ENCODE measurements around the gene SSX4. TPM values are rescaled to one million over a fixed set of nuclear protein-coding genes. Genes with fewer than 3 reads are reported as not detected.
"Not testable (repeated sequence)": the region's sequence is repeated elsewhere in the genome, so short reads cannot be mapped to it uniquely, and the experiment has no call there.

Gene SSX4
- total RNA-seq, 1 experiment from 2014 or later, result not detected

- H4K20me1 ChIP-seq (ENCODE audit: insufficient read depth); POLR2A ChIA-PET (ENCODE audit: unreplicated experiment); BruUV-seq (replicated peaks); H2AFZ ChIP-seq; H3F3A ChIP-seq (ENCODE audit: insufficient read depth, low read depth); H3K9me2 ChIP-seq (ENCODE audit: insufficient read depth); H3K4me1 ChIP-seq (replicated peaks; ENCODE audit: insufficient read depth); H3K9me3 ChIP-seq (ENCODE audit: insufficient read depth, low read depth); H3K27me3 ChIP-seq (ENCODE audit: insufficient read depth, low read depth); DNase-seq; H3K4me3 ChIP-seq; H3K4me2 ChIP-seq; intact Hi-C loops (cut with micrococcal nuclease; ENCODE audit: unreplicated experiment); H3K36me3 ChIP-seq (ENCODE audit: low read depth); H3K27ac ChIP-seq; H3K79me2 ChIP-seq (ENCODE audit: low read depth); CTCF ChIA-PET: not testable (repeated sequence)
Observed at GRCh38 chrX:48370408-48370807, 12.9 kb upstream of the SSX4 start.

DNA sequence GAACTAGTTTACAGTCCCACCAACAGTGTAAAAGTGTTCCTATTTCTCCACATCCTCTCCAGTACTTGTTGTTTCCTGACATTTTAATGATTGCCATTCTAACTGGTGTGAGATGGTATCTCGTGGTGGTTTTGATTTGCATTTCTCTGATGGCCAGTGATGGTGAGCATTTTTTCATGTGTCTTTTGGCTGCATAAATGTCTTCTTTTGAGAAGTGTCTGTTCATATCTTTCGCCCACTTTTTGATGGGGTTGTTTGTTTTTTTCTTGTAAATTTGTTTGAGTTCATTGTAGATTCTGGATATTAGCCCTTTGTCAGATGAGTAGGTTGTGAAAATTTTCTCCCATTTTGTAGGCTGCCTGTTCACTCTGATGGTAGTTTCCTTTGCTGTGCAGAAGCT lies 13.6 kb downstream of the SSX4 start:
- H3K4me3 ChIP-seq; H3K36me3 ChIP-seq (ENCODE audit: low read depth); H3K4me2 ChIP-seq; H3F3A ChIP-seq (ENCODE audit: insufficient read depth, low read depth); CTCF ChIA-PET; BruUV-seq (replicated peaks); H3K79me2 ChIP-seq (ENCODE audit: low read depth); intact Hi-C loops (cut with micrococcal nuclease; ENCODE audit: unreplicated experiment); H3K9me3 ChIP-seq (ENCODE audit: insufficient read depth, low read depth); H3K27me3 ChIP-seq (ENCODE audit: insufficient read depth, low read depth); H3K27ac ChIP-seq; H3K4me1 ChIP-seq (replicated peaks; ENCODE audit: insufficient read depth); H4K20me1 ChIP-seq (ENCODE audit: insufficient read depth); POLR2A ChIA-PET (ENCODE audit: unreplicated experiment); DNase-seq; H3K9me2 ChIP-seq (ENCODE audit: insufficient read depth); H2AFZ ChIP-seq: not testable (repeated sequence)

GRCh38 chrX:48397825-48398224 lies 14.5 kb downstream of the SSX4 start:
- H3K4me2 ChIP-seq; H3K9me3 ChIP-seq (ENCODE audit: insufficient read depth, low read depth); intact Hi-C loops (cut with micrococcal nuclease; ENCODE audit: unreplicated experiment); POLR2A ChIA-PET (ENCODE audit: unreplicated experiment); H3K27me3 ChIP-seq (ENCODE audit: insufficient read depth, low read depth); H3K27ac ChIP-seq; BruUV-seq (replicated peaks); H3K36me3 ChIP-seq (ENCODE audit: low read depth); H4K20me1 ChIP-seq (ENCODE audit: insufficient read depth); H3F3A ChIP-seq (ENCODE audit: insufficient read depth, low read depth); DNase-seq; H3K4me1 ChIP-seq (replicated peaks; ENCODE audit: insufficient read depth); H3K79me2 ChIP-seq (ENCODE audit: low read depth); CTCF ChIA-PET; H2AFZ ChIP-seq; H3K9me2 ChIP-seq (ENCODE audit: insufficient read depth); H3K4me3 ChIP-seq: not testable (repeated sequence)

GRCh38 chrX:48411860-48412259 lies 28.5 kb downstream of the SSX4 start, which contains the start of gene SSX4B:
SSX4B (minus strand) TSS chrX:48411960; CDS start chrX:48411372, 588 bp downstream.
- H3K9me3 ChIP-seq (ENCODE audit: insufficient read depth, low read depth); H3K9me2 ChIP-seq (ENCODE audit: insufficient read depth); H3K27me3 ChIP-seq (ENCODE audit: insufficient read depth, low read depth); DNase-seq; CTCF ChIA-PET; H2AFZ ChIP-seq; intact Hi-C loops (cut with micrococcal nuclease; ENCODE audit: unreplicated experiment); H3K4me2 ChIP-seq; POLR2A ChIA-PET (ENCODE audit: unreplicated experiment); H3K27ac ChIP-seq; H3K79me2 ChIP-seq (ENCODE audit: low read depth); H4K20me1 ChIP-seq (ENCODE audit: insufficient read depth); H3K36me3 ChIP-seq (ENCODE audit: low read depth); H3K4me3 ChIP-seq; H3F3A ChIP-seq (ENCODE audit: insufficient read depth, low read depth); H3K4me1 ChIP-seq (replicated peaks; ENCODE audit: insufficient read depth); BruUV-seq (replicated peaks): not testable (repeated sequence)

- H3K4me2 ChIP-seq; H3K27ac ChIP-seq; H3K4me3 ChIP-seq; H3K79me2 ChIP-seq (ENCODE audit: low read depth); H3K27me3 ChIP-seq (ENCODE audit: insufficient read depth, low read depth); H3K9me3 ChIP-seq (ENCODE audit: insufficient read depth, low read depth); intact Hi-C loops (cut with micrococcal nuclease; ENCODE audit: unreplicated experiment); H2AFZ ChIP-seq; H3K9me2 ChIP-seq (ENCODE audit: insufficient read depth); CTCF ChIA-PET; H4K20me1 ChIP-seq (ENCODE audit: insufficient read depth); H3K36me3 ChIP-seq (ENCODE audit: low read depth); DNase-seq; H3F3A ChIP-seq (ENCODE audit: insufficient read depth, low read depth); POLR2A ChIA-PET (ENCODE audit: unreplicated experiment); H3K4me1 ChIP-seq (replicated peaks; ENCODE audit: insufficient read depth); BruUV-seq (replicated peaks): not testable (repeated sequence)
Observed at GRCh38 chrX:48427027-48427716, 43.8 kb downstream of the SSX4 start.

DNA sequence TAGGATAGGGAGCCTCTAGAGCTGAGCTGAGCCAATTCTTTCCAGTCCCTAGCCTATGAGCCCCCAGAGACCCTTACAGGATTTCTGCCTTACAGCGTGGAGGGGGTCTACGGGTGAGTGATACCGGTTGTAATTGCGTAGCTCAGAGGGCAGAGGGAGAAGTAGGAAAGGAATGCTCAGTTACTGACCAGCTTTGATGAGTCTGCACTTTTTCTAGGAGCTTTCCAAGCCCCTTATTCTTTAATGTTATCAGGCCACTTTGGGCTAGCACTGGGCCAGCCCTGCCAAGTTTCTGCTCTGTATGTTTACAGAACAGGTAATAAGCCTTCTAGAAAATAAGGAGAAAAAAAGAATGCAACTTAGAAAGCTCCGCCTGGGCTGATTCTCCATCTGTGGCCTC lies 46.3 kb downstream of the SSX4 start:
- H2AFZ ChIP-seq; H3K27me3 ChIP-seq (ENCODE audit: insufficient read depth, low read depth); H3K79me2 ChIP-seq (ENCODE audit: low read depth); H3F3A ChIP-seq (ENCODE audit: insufficient read depth, low read depth); POLR2A ChIA-PET (ENCODE audit: unreplicated experiment); BruUV-seq (replicated peaks); H3K36me3 ChIP-seq (ENCODE audit: low read depth); DNase-seq; H3K4me3 ChIP-seq; H3K4me1 ChIP-seq (replicated peaks; ENCODE audit: insufficient read depth); H3K4me2 ChIP-seq; CTCF ChIA-PET; intact Hi-C loops (cut with micrococcal nuclease; ENCODE audit: unreplicated experiment); H3K9me3 ChIP-seq (ENCODE audit: insufficient read depth, low read depth); H3K27ac ChIP-seq; H3K9me2 ChIP-seq (ENCODE audit: insufficient read depth); H4K20me1 ChIP-seq (ENCODE audit: insufficient read depth): not testable (repeated sequence)

GRCh38 chrX:48430166-48430565 lies 46.8 kb downstream of the SSX4 start:
- H3K9me3 ChIP-seq (ENCODE audit: insufficient read depth, low read depth); DNase-seq; POLR2A ChIA-PET (ENCODE audit: unreplicated experiment); H3K4me1 ChIP-seq (replicated peaks; ENCODE audit: insufficient read depth); intact Hi-C loops (cut with micrococcal nuclease; ENCODE audit: unreplicated experiment); H2AFZ ChIP-seq; CTCF ChIA-PET; H3K4me3 ChIP-seq; H3K27ac ChIP-seq; H3K9me2 ChIP-seq (ENCODE audit: insufficient read depth); H3K27me3 ChIP-seq (ENCODE audit: insufficient read depth, low read depth); H3K4me2 ChIP-seq; H3K79me2 ChIP-seq (ENCODE audit: low read depth); H3F3A ChIP-seq (ENCODE audit: insufficient read depth, low read depth); H4K20me1 ChIP-seq (ENCODE audit: insufficient read depth); BruUV-seq (replicated peaks); H3K36me3 ChIP-seq (ENCODE audit: low read depth): not testable (repeated sequence)

All from PC-9 (cell line).